Suppressor macrophage (primary cell): Measurements from ENCODE around the gene VDAC2.
"Not testable (repeated sequence)": the region's sequence is repeated elsewhere in the genome, so short reads cannot be mapped to it uniquely, and the experiment has no call there.

Source experiments
- DNase-seq, 4 experiments: peaks; one replicate each; pipeline ENCODE4 v3.0.0-alpha.2; 2020 to 2022

The VDAC2 gene

GRCh38 chr10:75199949-75200348 is 10.6 kb upstream of the VDAC2 start:
- DNase-seq: not testable (repeated sequence)

GRCh38 chr10:75201793-75202307 is 8.7 kb upstream of the VDAC2 start:
- DNase-seq: no peak

GRCh38 chr10:75202321-75203045 is 8.1 kb upstream of the VDAC2 start:
- peak; percentile 13 to 60 (median 48) for DNase-seq

GRCh38 chr10:75203046-75203620 is 7.5 kb upstream of the VDAC2 start:
- not testable (repeated sequence) for DNase-seq

GRCh38 chr10:75203724-75204123 is 6.9 kb upstream of the VDAC2 start:
- DNase-seq: no peak

- no peak for DNase-seq
These were observed 4.7 kb upstream of the VDAC2 start for GRCh38 chr10:75205908-75206307.

- not testable (repeated sequence) for DNase-seq
These were observed 4.0 kb upstream of the VDAC2 start for GRCh38 chr10:75206638-75207037.

- no peak for DNase-seq
These were observed 3.3 kb upstream of the VDAC2 start for GRCh38 chr10:75207079-75207856.

- no peak for DNase-seq
These were observed 2.8 kb upstream of the VDAC2 start for GRCh38 chr10:75207857-75208144.

- no peak for DNase-seq
These were observed 2.4 kb upstream of the VDAC2 start for GRCh38 chr10:75208181-75208580.

GRCh38 chr10:75209086-75209920 is 1.3 kb upstream of the VDAC2 start:
- peak in 2 of 4 experiments; percentile 49 for DNase-seq

GRCh38 chr10:75209921-75210281 is 695 bp upstream of the VDAC2 start:
- DNase-seq: peak; percentile 83 to 91 (median 90)

- DNase-seq: peak; percentile 42 to 63 (median 54)
These were observed 553 bp downstream of the VDAC2 start for GRCh38 chr10:75211007-75211691.

- DNase-seq: no peak
These were observed 1.7 kb downstream of the VDAC2 start for GRCh38 chr10:75212343-75212742.

- no peak for DNase-seq
These were observed 9.7 kb downstream of the VDAC2 start for GRCh38 chr10:75220274-75220673.

- DNase-seq: not testable (repeated sequence)
These were observed 10.9 kb downstream of the VDAC2 start for GRCh38 chr10:75221492-75221891.

- no peak for DNase-seq
These were observed 12.9 kb downstream of the VDAC2 start for GRCh38 chr10:75223507-75223906.

GRCh38 chr10:75226095-75226494 is 15.5 kb downstream of the VDAC2 start:
- no peak for DNase-seq

- DNase-seq: no peak
These were observed 16.1 kb downstream of the VDAC2 start for GRCh38 chr10:75226656-75227055.

- no peak for DNase-seq
These were observed 17.7 kb downstream of the VDAC2 start for GRCh38 chr10:75228278-75228677.

- no peak for DNase-seq
These were observed 18.2 kb downstream of the VDAC2 start for GRCh38 chr10:75228834-75229233.

- peak in 2 of 4 experiments; percentile 23 to 26 for DNase-seq
These were observed 19.4 kb downstream of the VDAC2 start for GRCh38 chr10:75229971-75230370.
